NT2/D1 (cell line): Measurements from ENCODE around the gene TENM3.

Experiments used
- SUZ12 ChIP-seq: IDR thresholded peaks from 2 replicates; pipeline ENCODE4 v1.6.1; 2011; ENCODE audit not compliant: insufficient read length, insufficient read depth; ENCODE audit errors: extremely low read depth
- YY1 ChIP-seq: IDR thresholded peaks from 2 replicates; pipeline ENCODE4 v1.6.1; 2011; ENCODE audit not compliant: insufficient read length, insufficient read depth
- ZNF274 ChIP-seq: IDR thresholded peaks from 2 replicates; pipeline ENCODE4 v1.6.1; 2011; ENCODE audit warnings: mild to moderate bottlenecking, low read depth, low read length

DNA sequence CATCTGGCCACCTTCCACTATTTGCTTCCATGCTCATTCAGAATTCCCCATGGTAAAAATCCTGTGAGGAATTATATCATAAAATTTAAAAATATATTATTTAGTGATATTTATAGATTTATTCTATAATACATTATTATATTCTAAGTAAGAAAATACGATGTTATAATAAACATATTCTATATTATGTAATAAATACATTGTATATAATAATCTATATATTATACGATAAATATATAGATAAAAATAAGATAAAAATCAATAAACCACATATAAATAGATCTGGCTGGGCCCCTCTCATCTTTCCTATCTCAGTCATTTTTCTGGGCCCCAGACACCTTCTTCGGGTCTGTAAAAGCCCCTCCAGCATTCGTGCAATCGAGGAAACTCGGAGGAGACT, 605.5 kb downstream of the TENM3 start:
- TF ChIP-seq SUZ12 (no peak), YY1 (no peak), ZNF274 (no peak)
